Measurements from ENCODE around the gene LAMTOR3.
"Not testable (repeated sequence)": the region's sequence is repeated elsewhere in the genome, so short reads cannot be mapped to it uniquely, and the experiment has no call there.

LAMTOR3 gene

GRCh38 chr4:99832321-99832720 is 61.9 kb downstream of the LAMTOR3 start:
- DNase-seq = no peak

DNA sequence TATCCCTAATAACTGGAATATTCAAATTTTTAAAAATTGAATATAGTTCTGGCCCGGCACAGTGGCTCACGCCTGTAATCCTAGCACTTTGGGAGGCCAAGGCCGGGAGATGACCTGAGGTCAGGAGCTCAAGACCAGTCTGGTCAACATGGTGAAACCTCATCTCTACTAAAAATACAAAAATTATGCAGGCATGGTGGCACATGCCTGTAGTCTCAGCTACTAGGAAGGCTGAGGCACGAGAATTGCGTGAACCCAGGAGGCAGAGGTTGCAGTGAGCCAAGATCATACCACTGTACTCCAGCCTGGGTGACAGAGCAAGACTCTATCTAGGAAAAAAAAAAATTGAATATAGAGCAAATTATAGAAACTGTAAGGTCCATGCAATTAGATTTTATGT is 64.2 kb downstream of the LAMTOR3 start:
- DNase-seq = not testable (repeated sequence)

- DNase-seq = no peak
Observed at GRCh38 chr4:99828477-99828876, 65.8 kb downstream of the LAMTOR3 start.

Measured in amygdala (tissue), 56 donors.